ENCODE measurements around the gene SAMD4A.

GRCh38 chr14:54550514-54550913, 16.4 kb upstream of the SAMD4A start:
- TF ChIP-seq, protein P1, sequence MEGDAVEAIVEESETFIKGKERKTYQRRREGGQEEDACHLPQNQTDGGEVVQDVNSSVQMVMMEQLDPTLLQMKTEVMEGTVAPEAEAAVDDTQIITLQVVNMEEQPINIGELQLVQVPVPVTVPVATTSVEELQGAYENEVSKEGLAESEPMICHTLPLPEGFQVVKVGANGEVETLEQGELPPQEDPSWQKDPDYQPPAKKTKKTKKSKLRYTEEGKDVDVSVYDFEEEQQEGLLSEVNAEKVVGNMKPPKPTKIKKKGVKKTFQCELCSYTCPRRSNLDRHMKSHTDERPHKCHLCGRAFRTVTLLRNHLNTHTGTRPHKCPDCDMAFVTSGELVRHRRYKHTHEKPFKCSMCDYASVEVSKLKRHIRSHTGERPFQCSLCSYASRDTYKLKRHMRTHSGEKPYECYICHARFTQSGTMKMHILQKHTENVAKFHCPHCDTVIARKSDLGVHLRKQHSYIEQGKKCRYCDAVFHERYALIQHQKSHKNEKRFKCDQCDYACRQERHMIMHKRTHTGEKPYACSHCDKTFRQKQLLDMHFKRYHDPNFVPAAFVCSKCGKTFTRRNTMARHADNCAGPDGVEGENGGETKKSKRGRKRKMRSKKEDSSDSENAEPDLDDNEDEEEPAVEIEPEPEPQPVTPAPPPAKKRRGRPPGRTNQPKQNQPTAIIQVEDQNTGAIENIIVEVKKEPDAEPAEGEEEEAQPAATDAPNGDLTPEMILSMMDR (conservative IDR thresholded peaks at IDR 0.05) = no peak
- TF ChIP-seq EZH2 (IDR thresholded peaks at IDR 0.05; ENCODE audit: low read depth) = no peak

Data from PC-9 (cell line).